OCI-LY3 (cell line): Measurements from ENCODE around the gene APOL6.

ENCODE experiments used
- H2AFZ ChIP-seq: fragments of 200-600, 300-600 bp; shearing (Covaris generic); 2 replicates; pipeline ENCODE4 v1.6.0; 2014; ENCODE audit warnings: antibody characterized with exemption, low read depth, low read length
- H3K27ac ChIP-seq: fragments of 200-600, 300-600 bp; sonication (generic); 2 replicates; pipeline ENCODE4 v1.5.1; 2014; ENCODE audit warnings: mild to moderate bottlenecking, low read length, moderate library complexity, mixed read lengths
- H3K27me3 ChIP-seq: fragments of 200-600, 300-600 bp; sonication (generic); 2 replicates; pipeline ENCODE4 v1.6.1; 2014; ENCODE audit warnings: low read depth, low read length, mixed read lengths
- H3K36me3 ChIP-seq: fragments of 200-600, 300-600 bp; sonication (generic); replicated peaks from 2 replicates; pipeline ENCODE3; 2014; ENCODE audit warnings: low read depth, low read length, mixed read lengths
- H3K4me1 ChIP-seq: fragments of 300-600, 200-600 bp; sonication (generic); 2 replicates; pipeline ENCODE4 v1.6.1; 2014; ENCODE audit warnings: low read length, mixed read lengths
- H3K4me2 ChIP-seq: fragments of 200-600, 300-600 bp; sonication (generic); 2 replicates; pipeline ENCODE4 v1.6.1; 2014; ENCODE audit warnings: low read length, mixed read lengths
- H3K4me3 ChIP-seq: fragments of 300-600, 200-600 bp; sonication (generic); 2 replicates; pipeline ENCODE4 v1.5.1; 2014; ENCODE audit warnings: antibody characterized with exemption, mild to moderate bottlenecking, low read length, moderate library complexity
- H3K79me2 ChIP-seq: fragments of 300-600, 200-600 bp; shearing (Covaris generic); 2 replicates; pipeline ENCODE4 v1.6.1; 2014; ENCODE audit warnings: mild to moderate bottlenecking, low read length, mixed read lengths
- H3K9ac ChIP-seq: fragments of 300-600, 200-600 bp; shearing (Covaris generic); 2 replicates; pipeline ENCODE4 v1.6.0; 2014; ENCODE audit warnings: mild to moderate bottlenecking, low read length, moderate library complexity
- H3K9me3 ChIP-seq: fragments of 200-600, 300-600 bp; shearing (Covaris generic); 2 replicates; pipeline ENCODE4 v1.6.1; 2014; ENCODE audit warnings: low read length, mixed read lengths; ENCODE audit not compliant: insufficient read depth
- H4K20me1 ChIP-seq: fragments of 200-600, 300-600 bp; sonication (generic); 2 replicates; pipeline ENCODE4 v1.6.1; 2016; ENCODE audit warnings: low read length, mixed read lengths; ENCODE audit not compliant: insufficient read depth
- EZH2phosphoT487 ChIP-seq: fragments of 200-600 bp; shearing (Covaris generic); IDR thresholded peaks from 2 replicates; pipeline ENCODE4 v1.6.1; 2018; ENCODE audit warnings: antibody characterized with exemption, mixed run types, low read depth
- TF ChIP-seq, protein P1 (sequence below): fragments of 200-600, 300-600 bp; sonication (generic); IDR thresholded peaks from 2 replicates; pipeline ENCODE4 v1.5.1; 2014; ENCODE audit warnings: antibody characterized with exemption, low read length, low read depth

Gene APOL6

DNA sequence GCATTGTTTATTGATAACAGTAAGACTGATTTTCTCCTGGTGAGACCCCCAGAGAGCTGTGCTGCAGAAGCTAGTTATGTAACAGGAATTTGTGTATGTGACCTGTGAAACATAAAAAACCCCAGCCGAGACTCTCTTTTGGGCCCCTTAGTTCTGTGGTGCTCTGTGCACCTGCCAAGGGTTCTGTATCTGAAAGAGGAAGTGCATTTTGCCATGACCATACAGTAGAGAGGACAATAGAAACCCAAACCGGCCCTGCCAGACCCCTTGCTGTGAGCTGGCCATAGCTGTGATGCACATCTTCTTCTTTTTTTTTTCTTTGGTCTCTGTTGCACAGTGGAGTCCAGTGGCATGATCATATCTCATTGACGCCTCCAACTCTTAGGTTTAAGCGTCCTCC is 38.1 kb downstream of the APOL6 start:
- no peaks in the 10 kb centered on the region for H4K20me1 ChIP-seq
- H2AFZ ChIP-seq, result no peak overlapping the region
- H3K4me2 ChIP-seq, result no peak overlapping the region
- TF ChIP-seq, protein P1, sequence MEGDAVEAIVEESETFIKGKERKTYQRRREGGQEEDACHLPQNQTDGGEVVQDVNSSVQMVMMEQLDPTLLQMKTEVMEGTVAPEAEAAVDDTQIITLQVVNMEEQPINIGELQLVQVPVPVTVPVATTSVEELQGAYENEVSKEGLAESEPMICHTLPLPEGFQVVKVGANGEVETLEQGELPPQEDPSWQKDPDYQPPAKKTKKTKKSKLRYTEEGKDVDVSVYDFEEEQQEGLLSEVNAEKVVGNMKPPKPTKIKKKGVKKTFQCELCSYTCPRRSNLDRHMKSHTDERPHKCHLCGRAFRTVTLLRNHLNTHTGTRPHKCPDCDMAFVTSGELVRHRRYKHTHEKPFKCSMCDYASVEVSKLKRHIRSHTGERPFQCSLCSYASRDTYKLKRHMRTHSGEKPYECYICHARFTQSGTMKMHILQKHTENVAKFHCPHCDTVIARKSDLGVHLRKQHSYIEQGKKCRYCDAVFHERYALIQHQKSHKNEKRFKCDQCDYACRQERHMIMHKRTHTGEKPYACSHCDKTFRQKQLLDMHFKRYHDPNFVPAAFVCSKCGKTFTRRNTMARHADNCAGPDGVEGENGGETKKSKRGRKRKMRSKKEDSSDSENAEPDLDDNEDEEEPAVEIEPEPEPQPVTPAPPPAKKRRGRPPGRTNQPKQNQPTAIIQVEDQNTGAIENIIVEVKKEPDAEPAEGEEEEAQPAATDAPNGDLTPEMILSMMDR, result no peak
- no peak for TF ChIP-seq EZH2phosphoT487
- H3K27me3 ChIP-seq, result 0 out of 2 replicates have a peak, but pooled peaks cover 5% of the 10 kb centered on the region
- peaks cover 8% of the 10 kb centered on the region; the same call in 1 of the 2 replicates for H3K4me1 ChIP-seq
- peaks cover 19% of the 10 kb centered on the region for H3K9me3 ChIP-seq
- no peak overlapping the region for H3K27ac ChIP-seq
- no peak overlapping the region for H3K9ac ChIP-seq
- no peak overlapping the region for H3K4me3 ChIP-seq
- H3K36me3 ChIP-seq, result no peaks in the 10 kb centered on the region
- no peaks in the 10 kb centered on the region for H3K79me2 ChIP-seq

DNA sequence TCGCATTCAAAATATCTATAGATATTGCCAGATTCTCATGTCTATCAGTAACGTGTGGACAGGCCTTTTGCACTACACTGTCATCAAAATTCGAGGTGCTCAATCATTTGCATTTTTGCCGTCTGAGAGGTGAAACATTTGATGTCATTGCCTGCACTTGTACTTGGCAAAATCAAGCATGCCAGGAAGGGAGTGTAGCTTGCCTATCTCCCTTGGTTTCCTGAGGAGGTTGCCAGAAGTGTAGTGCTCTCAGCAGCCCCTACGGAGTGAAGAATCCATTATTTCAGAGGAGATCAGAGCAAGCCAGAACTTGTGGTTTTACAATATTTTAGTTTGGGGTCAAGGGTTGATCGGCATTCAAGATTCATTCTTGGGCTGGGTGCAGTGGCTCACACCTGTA is 39.2 kb downstream of the APOL6 start:
- Histone ChIP-seq H3K27ac (no peak overlapping the region), H3K4me1 (peaks cover 8% of the 10 kb centered on the region; the same call in 1 of the 2 replicates), H3K4me2 (no peak overlapping the region), H4K20me1 (no peaks in the 10 kb centered on the region), H3K79me2 (no peaks in the 10 kb centered on the region), H3K4me3 (no peak overlapping the region), H3K9ac (no peak overlapping the region), H2AFZ (no peak overlapping the region), H3K36me3 (no peaks in the 10 kb centered on the region), H3K9me3 (peaks cover 9% of the 10 kb centered on the region; the same call in 1 of the 2 replicates), H3K27me3 (0 out of 2 replicates have a peak, but pooled peaks cover 2% of the 10 kb centered on the region)
- TF ChIP-seq EZH2phosphoT487, result no peak
- TF ChIP-seq, protein P1, result no peak

DNA sequence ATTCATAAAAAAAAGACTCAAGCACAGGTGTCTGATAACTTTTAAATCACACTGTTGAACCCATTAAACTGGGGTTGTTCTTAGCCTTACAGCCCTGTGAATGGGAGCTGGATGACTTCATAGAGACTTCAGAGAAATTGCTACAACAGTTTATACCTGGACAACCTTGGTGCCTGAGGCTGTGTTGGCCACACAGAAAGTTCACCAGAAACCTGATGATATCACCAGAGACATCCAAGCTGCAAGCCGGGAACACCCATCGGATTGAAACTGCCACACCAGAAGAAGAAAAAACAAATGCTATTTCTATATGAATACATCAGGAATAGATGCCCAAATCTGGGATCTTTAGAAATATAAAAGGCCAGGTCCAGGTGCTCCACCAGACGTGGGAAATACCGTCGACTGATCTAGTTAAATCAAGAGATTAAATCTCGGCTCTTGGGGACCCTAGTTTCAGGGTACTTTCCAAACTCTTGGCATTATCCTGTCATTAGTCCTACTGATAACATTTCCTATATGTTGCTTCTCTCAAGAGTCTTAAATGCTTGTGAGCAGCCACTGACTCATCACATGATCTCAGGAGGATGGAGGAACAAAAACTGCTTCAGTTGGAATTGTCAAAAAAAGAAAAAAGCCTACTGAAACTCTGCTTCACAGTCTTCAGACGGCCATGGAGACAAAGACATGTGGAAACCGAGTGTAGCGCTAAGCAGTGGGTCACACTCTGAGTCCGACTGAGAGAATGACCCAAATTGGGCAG is 40.8 kb downstream of the APOL6 start:
- Histone ChIP-seq H3K27me3 (0 out of 2 replicates have a peak, but pooled peaks cover 2% of the 10 kb centered on the region), H3K36me3 (no peaks in the 10 kb centered on the region), H3K4me2 (no peak overlapping the region), H4K20me1 (no peaks in the 10 kb centered on the region), H3K4me1 (peaks cover 8% of the 10 kb centered on the region; the same call in 1 of the 2 replicates), H3K9ac (no peak overlapping the region), H2AFZ (no peak overlapping the region), H3K9me3 (peaks cover 9% of the 10 kb centered on the region; the same call in 1 of the 2 replicates), H3K4me3 (no peak overlapping the region), H3K27ac (no peak overlapping the region), H3K79me2 (no peaks in the 10 kb centered on the region)
- TF ChIP-seq, protein P1, result no peak
- TF ChIP-seq EZH2phosphoT487, result no peak

DNA sequence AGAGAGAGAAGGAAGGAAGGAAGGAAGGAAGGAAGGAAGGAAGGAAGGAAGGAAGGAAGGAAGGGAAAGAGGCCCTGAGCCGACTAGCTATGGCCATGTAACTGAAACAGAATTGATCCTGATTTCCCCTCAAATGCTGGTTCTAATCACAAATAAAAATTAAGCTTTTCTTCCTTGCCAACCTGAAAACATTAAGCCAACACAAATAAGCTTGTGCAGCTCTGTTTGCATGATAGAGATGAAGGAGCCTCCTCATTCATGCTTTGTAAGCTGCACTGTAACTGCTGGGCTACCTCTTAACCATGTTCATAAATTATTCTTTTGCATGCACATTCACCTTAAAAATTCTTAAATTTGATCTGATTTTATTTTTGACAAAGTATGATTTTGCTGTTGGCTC is 41.8 kb downstream of the APOL6 start:
- Histone ChIP-seq H3K36me3 (no peaks in the 10 kb centered on the region), H3K27ac (no peak overlapping the region), H4K20me1 (no peaks in the 10 kb centered on the region), H3K4me3 (no peak overlapping the region), H3K4me2 (no peak overlapping the region), H3K4me1 (peaks cover 8% of the 10 kb centered on the region; the same call in 1 of the 2 replicates), H2AFZ (no peak overlapping the region), H3K9me3 (peaks cover 9% of the 10 kb centered on the region; the same call in 1 of the 2 replicates), H3K27me3 (0 out of 2 replicates have a peak, but pooled peaks cover 2% of the 10 kb centered on the region), H3K9ac (no peak overlapping the region), H3K79me2 (no peaks in the 10 kb centered on the region)
- no peak for TF ChIP-seq EZH2phosphoT487
- TF ChIP-seq, protein P1, result no peak
